Measurements from ENCODE around the gene ELK4.

DNA sequence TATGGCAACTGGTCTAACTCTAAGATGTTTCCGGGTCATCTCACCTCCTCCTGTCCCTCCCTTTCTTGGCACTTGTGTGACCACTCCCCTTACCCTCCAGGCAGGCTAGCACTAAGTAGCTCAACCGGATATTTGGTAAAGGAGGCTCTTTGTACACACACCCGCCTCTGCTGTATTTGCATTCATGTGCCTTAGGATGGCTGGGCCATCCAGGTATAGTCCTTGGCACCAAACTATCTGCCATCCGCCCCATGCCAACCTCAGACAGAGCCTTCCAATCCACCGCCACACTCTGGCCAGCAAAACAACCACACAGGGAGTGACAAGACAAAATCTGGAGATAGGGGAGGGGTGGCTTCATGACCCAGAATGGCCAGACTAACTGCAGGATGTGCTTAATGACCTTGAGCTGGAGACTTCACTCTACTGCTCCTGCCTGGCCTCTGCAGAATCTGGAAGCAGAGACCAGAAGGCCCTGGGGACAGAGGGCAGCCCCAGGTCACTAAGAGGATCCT, 67.8 kb downstream of the ELK4 start:
- TF ChIP-seq, protein P1, sequence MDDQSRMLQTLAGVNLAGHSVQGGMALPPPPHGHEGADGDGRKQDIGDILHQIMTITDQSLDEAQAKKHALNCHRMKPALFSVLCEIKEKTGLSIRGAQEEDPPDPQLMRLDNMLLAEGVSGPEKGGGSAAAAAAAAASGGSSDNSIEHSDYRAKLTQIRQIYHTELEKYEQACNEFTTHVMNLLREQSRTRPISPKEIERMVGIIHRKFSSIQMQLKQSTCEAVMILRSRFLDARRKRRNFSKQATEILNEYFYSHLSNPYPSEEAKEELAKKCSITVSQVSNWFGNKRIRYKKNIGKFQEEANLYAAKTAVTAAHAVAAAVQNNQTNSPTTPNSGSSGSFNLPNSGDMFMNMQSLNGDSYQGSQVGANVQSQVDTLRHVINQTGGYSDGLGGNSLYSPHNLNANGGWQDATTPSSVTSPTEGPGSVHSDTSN (IDR thresholded peaks at IDR 0.05), result no peak
- TF ChIP-seq, protein P2, sequence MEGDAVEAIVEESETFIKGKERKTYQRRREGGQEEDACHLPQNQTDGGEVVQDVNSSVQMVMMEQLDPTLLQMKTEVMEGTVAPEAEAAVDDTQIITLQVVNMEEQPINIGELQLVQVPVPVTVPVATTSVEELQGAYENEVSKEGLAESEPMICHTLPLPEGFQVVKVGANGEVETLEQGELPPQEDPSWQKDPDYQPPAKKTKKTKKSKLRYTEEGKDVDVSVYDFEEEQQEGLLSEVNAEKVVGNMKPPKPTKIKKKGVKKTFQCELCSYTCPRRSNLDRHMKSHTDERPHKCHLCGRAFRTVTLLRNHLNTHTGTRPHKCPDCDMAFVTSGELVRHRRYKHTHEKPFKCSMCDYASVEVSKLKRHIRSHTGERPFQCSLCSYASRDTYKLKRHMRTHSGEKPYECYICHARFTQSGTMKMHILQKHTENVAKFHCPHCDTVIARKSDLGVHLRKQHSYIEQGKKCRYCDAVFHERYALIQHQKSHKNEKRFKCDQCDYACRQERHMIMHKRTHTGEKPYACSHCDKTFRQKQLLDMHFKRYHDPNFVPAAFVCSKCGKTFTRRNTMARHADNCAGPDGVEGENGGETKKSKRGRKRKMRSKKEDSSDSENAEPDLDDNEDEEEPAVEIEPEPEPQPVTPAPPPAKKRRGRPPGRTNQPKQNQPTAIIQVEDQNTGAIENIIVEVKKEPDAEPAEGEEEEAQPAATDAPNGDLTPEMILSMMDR (IDR thresholded peaks at IDR 0.05), result no peak

Measured in SK-N-SH (cell line).